Osteoblast (primary cell): ENCODE results near the gene EHHADH. TPM values are rescaled to one million over a fixed set of nuclear protein-coding genes. Genes with fewer than 3 reads are reported as not detected.

Experiments used
- DNase-seq: peaks from one replicate; pipeline ENCODE4 v3.0.0; 2011; ENCODE audit warnings: low spot score, mixed read lengths; ENCODE audit not compliant: insufficient read length; ENCODE audit errors: missing footprints
- H2AFZ ChIP-seq: 2 replicates; pipeline ENCODE4 v1.6.0; 2011; ENCODE audit warnings: mild to moderate bottlenecking, low read length
- H3K27ac ChIP-seq: 2 replicates; pipeline ENCODE4 v1.5.1; 2011; ENCODE audit warnings: mild to moderate bottlenecking, low read depth, low read length, moderate library complexity
- H3K27me3 ChIP-seq: 2 replicates; pipeline ENCODE4 v1.6.0; 2012; ENCODE audit warnings: mild to moderate bottlenecking, control low read depth, inconsistent platforms, low read length, moderate library complexity; ENCODE audit not compliant: insufficient read depth
- H3K36me3 ChIP-seq: 2 replicates; pipeline ENCODE4 v1.5.1; 2011; ENCODE audit warnings: mild to moderate bottlenecking, low read length, control low read depth, moderate library complexity; ENCODE audit not compliant: insufficient read depth
- H3K4me1 ChIP-seq: 2 replicates; pipeline ENCODE4 v1.5.1; 2011; ENCODE audit warnings: mild to moderate bottlenecking, low read length, control low read depth, moderate library complexity; ENCODE audit not compliant: insufficient read depth
- H3K4me2 ChIP-seq: 2 replicates; pipeline ENCODE4 v1.6.0; 2011; ENCODE audit warnings: mild to moderate bottlenecking, low read length; ENCODE audit not compliant: insufficient read depth
- H3K4me3 ChIP-seq: fragments of 200-600 bp; sonication (generic); 3 replicates; pipeline ENCODE4 v1.5.1; 2012; ENCODE audit warnings: mild to moderate bottlenecking, low read length, inconsistent platforms; ENCODE audit not compliant: insufficient read depth
- H3K79me2 ChIP-seq: 2 replicates; pipeline ENCODE4 v1.6.0; 2012; ENCODE audit warnings: mild to moderate bottlenecking, low read length, control low read depth, inconsistent platforms; ENCODE audit not compliant: insufficient read depth
- H3K9me3 ChIP-seq: 2 replicates; pipeline ENCODE4 v1.5.1; 2011; ENCODE audit warnings: low read depth, low read length, control low read depth
- H4K20me1 ChIP-seq: 2 replicates; pipeline ENCODE4 v1.6.0; 2012; ENCODE audit warnings: mild to moderate bottlenecking, low read length, control low read depth; ENCODE audit not compliant: insufficient read depth
- total RNA-seq: library from RNA; depleted of rRNA; stranded (reverse); fragments of >200 nt; gene quantifications from 2 replicates; pipeline ENCODE4 v1.2.3, GENCODE V29; 2012
- TF ChIP-seq, protein P1 (sequence below): IDR thresholded peaks from 2 replicates; pipeline ENCODE4 v1.5.1; 2011; ENCODE audit warnings: mild to moderate bottlenecking, low read depth, low read length, moderate library complexity; ENCODE audit errors: extremely low read depth

The EHHADH gene
- total RNA-seq, 1 donor, result 4.0 TPM

DNA sequence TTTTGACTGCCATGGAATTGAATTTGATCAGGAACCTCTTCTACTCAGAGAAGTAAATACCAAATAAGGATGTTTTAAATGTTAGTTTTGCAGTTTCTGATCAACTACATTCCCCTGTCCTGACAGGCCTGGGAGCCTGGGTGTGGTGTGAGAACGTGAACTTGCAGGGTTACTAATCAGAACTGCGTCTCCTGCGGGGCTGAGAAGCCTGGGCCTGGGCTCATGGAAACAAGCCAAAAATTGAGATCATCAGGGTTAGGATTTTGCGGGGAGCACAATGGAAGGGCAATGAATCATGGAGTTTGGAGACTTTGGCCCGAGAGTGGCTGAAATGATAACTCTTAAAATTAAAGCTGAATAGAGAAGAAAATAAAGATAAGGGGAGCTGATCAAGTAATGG lies 53.2 kb downstream of the EHHADH start:
- no peak overlapping the region for H3K4me3 ChIP-seq
- no peaks in the 10 kb centered on the region for H4K20me1 ChIP-seq
- H3K9me3 ChIP-seq, result no peaks in the 10 kb centered on the region
- no peaks in the 10 kb centered on the region for H3K27me3 ChIP-seq
- peak overlapping the region; percentile 60 for H3K27ac ChIP-seq
- peak overlapping the region; percentile 75 for H2AFZ ChIP-seq
- TF ChIP-seq, protein P1, sequence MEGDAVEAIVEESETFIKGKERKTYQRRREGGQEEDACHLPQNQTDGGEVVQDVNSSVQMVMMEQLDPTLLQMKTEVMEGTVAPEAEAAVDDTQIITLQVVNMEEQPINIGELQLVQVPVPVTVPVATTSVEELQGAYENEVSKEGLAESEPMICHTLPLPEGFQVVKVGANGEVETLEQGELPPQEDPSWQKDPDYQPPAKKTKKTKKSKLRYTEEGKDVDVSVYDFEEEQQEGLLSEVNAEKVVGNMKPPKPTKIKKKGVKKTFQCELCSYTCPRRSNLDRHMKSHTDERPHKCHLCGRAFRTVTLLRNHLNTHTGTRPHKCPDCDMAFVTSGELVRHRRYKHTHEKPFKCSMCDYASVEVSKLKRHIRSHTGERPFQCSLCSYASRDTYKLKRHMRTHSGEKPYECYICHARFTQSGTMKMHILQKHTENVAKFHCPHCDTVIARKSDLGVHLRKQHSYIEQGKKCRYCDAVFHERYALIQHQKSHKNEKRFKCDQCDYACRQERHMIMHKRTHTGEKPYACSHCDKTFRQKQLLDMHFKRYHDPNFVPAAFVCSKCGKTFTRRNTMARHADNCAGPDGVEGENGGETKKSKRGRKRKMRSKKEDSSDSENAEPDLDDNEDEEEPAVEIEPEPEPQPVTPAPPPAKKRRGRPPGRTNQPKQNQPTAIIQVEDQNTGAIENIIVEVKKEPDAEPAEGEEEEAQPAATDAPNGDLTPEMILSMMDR, result no peak
- peaks cover 10% of the 10 kb centered on the region for H3K4me1 ChIP-seq
- peak; percentile 88 for DNase-seq
- no peaks in the 10 kb centered on the region for H3K79me2 ChIP-seq
- no peak overlapping the region for H3K4me2 ChIP-seq
- H3K36me3 ChIP-seq, result no peaks in the 10 kb centered on the region

DNA sequence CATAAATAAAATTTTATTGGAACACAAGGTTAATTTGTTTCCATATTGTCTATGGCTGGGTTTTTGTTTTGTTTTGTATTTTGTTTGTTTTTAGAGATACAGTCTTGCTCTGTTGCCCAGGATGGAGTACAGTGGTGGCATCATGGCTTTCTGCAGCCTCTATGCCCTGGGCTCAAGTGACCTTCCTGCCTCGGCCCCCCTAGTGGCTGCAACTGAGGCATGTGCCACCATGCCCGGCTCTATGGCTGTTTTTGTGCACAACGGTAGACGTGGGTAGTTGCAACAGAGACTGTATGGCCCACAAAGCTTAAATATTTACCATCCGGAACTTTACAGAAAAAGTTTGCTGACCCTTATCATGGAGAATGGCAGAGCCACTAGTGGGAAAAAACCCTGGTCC lies 54.2 kb downstream of the EHHADH start:
- Histone ChIP-seq H3K4me1 (peaks cover 10% of the 10 kb centered on the region), H3K9me3 (no peaks in the 10 kb centered on the region)
- no peak for DNase-seq

DNA sequence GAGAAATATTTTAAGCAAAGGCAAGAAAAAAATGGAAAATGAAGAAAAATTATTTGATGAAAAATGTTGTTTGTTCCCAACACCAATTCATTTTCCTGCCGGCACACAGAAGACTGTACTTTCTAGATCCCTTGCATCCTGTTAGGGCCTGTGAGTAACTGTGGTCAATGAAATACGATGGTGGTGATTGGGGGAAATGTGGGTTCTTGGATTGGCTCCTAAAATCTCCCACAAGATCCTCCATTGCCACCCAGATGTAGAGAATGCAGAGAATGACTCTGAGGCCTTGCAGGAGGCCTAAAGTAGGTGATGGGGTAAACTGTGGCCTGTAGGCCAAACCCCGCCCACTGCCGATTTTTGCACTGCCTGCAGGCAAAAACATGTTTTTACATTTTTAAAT lies 54.6 kb downstream of the EHHADH start:
- peak overlapping the region; percentile 6 for H2AFZ ChIP-seq
- H3K27me3 ChIP-seq, result no peaks in the 10 kb centered on the region
- TF ChIP-seq, protein P1, result no peak
- H3K79me2 ChIP-seq, result no peaks in the 10 kb centered on the region
- H3K9me3 ChIP-seq, result no peaks in the 10 kb centered on the region
- DNase-seq, result no peak
- no peaks in the 10 kb centered on the region for H3K36me3 ChIP-seq
- no peak overlapping the region for H3K27ac ChIP-seq
- H3K4me2 ChIP-seq, result no peak overlapping the region
- no peaks in the 10 kb centered on the region for H4K20me1 ChIP-seq
- no peak overlapping the region for H3K4me3 ChIP-seq
- peaks cover 10% of the 10 kb centered on the region for H3K4me1 ChIP-seq

More for the DNA sequence above, 54.2 kb downstream of the EHHADH start:
- Histone ChIP-seq H3K4me3 (no peak overlapping the region), H3K27ac (no peak overlapping the region), H2AFZ (no peak overlapping the region), H3K36me3 (no peaks in the 10 kb centered on the region), H3K4me2 (no peak overlapping the region), H4K20me1 (no peaks in the 10 kb centered on the region), H3K79me2 (no peaks in the 10 kb centered on the region), H3K27me3 (no peaks in the 10 kb centered on the region)
- TF ChIP-seq, protein P1, result no peak

DNA sequence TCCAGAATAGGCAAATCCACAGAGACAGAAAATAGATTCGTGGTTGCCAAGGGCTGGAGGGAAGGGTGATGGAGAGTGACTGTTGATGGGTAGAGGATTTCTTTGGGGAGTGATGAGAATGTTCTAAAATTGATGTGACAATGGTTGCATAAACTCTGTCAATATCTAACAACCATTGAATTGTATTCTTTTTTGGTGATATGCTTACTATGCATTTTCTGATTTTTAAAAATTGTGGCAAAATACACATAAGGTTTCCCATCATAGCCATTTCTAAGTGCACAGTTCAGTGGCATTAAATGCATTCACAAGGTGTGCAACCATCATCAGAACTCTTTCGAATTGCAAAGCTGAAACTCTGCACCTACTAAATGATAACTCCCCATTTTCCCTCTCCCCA lies 56.8 kb downstream of the EHHADH start:
- no peak overlapping the region for H2AFZ ChIP-seq
- TF ChIP-seq, protein P1, result no peak
- H3K36me3 ChIP-seq, result no peaks in the 10 kb centered on the region

More for the DNA sequence above, 56.8 kb downstream of the EHHADH start:
- H3K27ac ChIP-seq, result no peak overlapping the region
- H3K4me1 ChIP-seq, result peaks cover 10% of the 10 kb centered on the region
- H3K9me3 ChIP-seq, result no peaks in the 10 kb centered on the region
- H3K4me2 ChIP-seq, result no peak overlapping the region
- H3K4me3 ChIP-seq, result no peak overlapping the region
- no peaks in the 10 kb centered on the region for H3K27me3 ChIP-seq
- no peak for DNase-seq
- H4K20me1 ChIP-seq, result no peaks in the 10 kb centered on the region
- H3K79me2 ChIP-seq, result no peaks in the 10 kb centered on the region
